Umbilical cord (tissue), 2 donors: ENCODE results near the gene PROZ. TPM values are rescaled to one million over a fixed set of nuclear protein-coding genes. Genes with fewer than 3 reads are reported as not detected.

Experiments
- DNase-seq: peaks from one replicate; pipeline ENCODE4 v3.0.0-alpha.2; 2015; ENCODE audit warnings: low spot score
- total RNA-seq: library from RNA; depleted of rRNA; stranded (reverse); fragments of >200 nt; gene quantifications from one replicate; pipeline ENCODE4 v1.2.3, GENCODE V29; 2014; ENCODE audit warnings: low replicate concordance; ENCODE audit not compliant: insufficient read depth

Gene PROZ
- total RNA-seq, 1 donor from 2014 or later: 3.1 TPM

DNA sequence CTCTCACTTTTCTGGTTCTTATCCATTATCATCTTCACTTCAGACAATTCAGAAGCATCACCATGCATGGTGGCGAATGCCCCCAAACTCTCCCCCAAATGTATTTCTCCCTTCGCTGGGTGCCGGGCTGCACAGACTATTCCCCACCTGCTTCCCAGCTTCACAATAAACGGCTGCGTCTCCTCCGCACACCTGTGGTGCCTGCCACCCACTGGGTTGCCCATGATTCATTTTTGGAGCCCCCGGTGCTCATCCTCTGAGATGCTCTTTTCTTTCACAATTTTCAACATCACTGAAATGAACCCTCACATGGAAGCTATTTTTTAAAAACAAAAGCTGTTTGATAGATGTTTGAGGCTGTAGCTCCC, 38.6 kb upstream of the PROZ start:
- DNase-seq: no peak

DNA sequence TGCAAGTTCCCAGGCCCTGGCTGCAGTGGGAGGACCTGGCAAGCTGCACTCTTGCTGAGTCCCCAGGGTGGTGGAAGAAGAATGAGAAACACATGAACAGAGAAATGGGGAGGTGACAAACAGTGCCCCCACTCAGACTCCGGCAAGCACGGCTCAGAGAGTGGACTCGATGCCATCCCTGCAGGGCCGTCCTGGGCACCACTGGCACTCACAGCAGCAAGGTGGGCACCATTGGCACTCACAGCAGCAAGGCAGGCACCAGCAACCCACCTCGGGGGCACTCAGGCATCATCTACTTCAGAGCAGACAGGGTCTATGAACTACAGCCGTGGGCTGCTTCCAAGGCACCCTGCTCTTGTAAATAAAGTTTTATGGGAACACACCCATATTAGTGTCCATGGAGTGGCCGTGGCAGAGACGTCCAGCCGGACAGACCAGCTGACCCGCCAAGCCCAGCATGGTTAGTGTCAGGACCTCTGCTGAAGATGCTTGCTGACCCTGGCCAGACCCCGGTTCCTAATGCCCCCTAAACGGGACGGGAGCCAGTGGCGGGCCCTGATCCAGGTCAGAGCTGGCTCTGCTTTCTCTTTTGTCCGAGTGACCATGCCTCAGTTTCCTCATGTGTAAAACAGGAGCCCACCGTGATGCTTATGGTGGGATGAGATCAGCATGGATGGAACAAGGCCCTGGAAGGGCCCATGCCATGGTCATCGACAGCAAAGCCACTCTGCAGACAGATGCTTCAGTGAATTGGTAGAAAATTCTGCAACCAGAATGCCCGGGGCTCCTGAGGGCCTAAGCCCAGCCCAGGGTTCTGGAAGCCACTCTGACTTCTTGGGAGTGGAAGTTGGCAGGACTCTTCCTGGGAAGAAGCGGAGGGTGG, 37.9 kb upstream of the PROZ start:
- DNase-seq: no peak

DNA sequence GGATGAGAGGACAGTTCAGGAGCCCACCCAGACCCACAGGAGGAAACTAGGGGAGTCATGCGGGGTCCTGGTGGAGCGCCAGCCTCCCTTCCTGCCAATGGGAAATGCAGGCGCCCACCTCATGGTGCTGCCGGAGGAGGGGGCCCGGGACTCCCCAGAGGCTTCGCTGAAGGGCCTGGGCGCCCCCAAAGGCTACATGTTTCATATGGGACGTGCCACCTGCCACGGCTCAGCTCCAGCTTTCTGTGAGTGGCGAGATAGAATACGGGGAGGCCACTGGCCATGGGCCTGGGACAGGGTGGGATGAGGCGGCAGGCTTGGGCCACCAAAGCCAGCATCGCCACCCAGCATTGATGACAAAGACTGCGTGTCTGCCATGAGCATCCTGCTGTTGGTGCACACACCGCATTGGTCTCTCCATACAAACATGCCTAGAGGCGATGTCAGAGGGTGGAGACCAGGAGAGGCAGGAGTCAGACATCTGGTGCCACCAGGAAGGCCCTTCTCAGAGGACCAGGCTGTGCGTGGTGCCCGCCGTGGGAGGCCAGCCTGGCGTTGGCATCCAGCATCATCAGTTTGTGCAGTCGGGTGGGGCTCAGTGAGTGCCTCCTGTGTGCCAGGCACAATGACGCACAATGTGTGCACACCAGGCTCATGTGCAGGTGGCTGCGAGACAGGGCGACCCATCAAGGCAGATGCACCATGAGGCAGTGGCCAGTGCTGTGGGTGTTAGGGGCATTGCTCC, 37.1 kb upstream of the PROZ start:
- no peak for DNase-seq

DNA sequence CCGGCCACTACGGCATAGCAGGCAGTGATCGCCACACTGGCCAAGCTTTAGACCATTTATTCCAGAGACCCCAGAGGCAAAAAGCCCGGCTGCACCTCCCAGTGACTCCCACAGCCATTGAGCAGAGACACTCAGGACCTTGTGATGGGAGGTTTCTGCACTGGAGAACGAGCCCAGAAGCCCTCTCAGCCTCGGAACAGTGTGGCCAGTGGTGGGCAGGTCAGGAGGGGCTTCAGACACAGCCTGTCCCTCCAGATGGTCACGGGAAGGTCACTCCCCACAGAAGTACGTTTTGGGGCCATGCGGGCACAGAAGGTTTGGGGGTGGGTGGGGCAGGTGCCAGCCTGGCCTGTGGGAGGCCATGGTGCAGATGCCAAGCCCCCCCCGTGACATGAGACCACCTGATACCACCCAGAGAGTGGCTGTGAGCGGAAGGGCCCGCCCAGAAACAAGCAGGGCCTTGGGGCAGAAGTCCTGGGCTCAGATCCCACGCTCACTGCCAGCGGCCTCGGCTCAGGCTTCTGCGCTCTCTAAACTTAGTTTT, 36.4 kb upstream of the PROZ start:
- DNase-seq: no peak

DNA sequence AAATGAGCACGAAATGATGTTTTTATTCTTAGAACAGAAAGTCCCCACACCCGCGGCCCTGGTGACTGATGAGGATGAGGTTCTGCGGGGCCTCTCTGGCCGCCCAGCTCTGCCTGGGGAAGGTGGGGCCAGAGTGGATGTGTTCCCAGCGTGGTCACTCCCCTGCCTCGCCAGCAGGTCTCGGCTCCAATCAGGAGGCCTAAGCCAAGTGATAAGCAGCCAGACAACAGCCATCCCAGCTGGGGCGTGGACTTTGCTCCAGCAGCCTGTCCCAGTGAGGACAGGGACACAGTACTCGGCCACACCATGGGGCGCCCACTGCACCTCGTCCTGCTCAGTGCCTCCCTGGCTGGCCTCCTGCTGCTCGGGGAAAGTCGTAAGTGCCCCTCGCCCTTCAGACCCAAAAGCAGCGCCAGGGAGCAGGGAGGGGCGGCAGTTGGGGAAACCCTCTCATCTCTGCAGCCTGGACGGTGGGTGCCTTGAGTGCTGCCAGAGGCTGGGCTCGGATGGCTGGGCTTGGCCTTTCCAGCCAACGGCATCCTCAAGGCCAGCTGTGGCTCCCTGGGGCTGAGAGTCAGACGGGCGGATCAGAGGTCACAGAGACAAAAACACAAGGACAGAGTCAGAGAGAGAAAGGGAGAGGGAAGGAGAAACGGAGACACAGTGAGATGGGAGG, 35.8 kb upstream of the PROZ start, which contains the start of gene F10:
TSS of gene F10 (plus strand) at position 250 of the 676 bp plus-strand sequence. CDS start at position 307, 57 bp downstream.
- peak; percentile 96 for DNase-seq

DNA sequence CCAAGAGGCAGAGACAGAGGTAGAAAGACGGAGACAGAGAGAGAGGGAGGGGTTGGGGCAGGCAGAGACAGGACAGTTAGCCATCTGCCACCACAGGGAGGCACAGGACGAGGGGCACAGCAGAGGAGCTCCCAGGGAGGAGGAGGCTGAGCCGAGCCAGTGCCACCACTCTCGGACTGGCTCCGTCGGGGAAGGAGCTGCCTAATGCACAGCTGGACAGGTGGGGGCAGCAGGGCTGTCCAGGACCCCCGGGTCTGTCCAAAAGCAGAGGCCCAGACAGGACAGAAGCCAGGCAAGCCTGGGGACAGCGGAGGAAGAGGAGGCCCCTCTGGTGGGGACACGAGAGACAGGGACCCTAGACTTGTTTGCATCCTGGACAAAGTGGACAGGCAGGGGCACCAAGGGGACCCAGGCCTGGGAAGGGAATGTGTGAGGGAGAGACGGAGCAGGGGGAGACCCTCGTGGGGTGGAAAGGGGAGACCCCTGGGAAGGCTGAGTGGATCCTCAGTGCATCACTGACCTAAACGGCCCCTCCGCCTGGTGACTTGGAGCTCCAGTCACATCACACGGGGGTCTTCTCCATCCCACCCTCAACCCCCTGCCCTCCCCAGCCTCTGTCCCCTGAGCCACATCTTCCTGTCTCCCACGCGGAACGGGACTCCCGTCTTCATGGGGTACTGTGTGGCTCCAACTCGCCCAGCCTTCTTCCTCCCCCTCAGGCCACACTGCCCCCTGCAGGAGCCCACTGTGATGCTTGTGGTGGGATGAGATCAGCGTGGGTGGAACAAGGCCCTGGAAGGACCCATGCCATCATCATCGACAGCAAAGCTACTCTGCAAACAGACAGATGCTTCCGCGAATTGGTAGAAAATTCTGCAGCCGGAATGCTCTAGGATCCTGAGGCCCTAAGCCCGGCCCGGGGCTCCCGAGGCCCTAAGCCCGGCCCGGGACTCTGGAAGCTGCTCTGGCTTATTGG, 34.9 kb upstream of the PROZ start:
- DNase-seq: no peak

DNA sequence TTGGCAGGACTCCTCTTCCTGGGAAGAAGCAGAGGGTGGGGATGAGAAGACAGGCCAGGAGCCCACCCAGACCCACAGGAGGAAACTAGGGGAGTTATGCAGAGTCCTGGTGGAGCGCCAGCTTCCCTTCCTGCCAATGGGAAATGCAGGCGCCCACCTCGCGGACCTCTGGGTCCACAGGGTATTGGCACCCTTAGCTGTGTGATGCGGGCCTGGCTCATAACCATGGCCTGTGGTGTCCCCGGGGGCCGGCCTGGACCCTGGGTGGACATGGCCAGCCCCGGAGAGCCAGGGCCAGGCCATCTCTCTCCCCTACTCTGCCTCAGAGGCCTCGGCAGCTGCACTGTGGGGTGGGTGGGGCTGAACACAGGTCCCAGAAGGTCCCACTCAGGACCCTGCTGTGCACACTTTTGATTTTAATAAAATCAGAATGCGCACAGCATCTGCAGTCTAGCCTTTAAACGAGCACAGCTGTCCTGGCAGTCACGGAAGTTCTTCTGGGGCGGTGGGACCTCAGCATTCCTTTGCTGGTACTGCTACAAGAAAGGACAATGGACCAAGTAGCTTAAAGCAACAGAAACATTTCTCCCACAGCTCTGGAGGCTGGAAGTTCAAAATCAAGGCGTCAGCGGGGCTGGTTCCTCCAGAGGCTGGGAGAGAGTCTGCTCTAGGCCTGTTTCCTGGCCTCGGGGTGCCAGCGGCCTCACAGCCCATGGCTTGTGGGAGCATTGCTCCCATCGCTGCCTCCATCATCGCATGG, 34.1 kb upstream of the PROZ start:
- no peak for DNase-seq

DNA sequence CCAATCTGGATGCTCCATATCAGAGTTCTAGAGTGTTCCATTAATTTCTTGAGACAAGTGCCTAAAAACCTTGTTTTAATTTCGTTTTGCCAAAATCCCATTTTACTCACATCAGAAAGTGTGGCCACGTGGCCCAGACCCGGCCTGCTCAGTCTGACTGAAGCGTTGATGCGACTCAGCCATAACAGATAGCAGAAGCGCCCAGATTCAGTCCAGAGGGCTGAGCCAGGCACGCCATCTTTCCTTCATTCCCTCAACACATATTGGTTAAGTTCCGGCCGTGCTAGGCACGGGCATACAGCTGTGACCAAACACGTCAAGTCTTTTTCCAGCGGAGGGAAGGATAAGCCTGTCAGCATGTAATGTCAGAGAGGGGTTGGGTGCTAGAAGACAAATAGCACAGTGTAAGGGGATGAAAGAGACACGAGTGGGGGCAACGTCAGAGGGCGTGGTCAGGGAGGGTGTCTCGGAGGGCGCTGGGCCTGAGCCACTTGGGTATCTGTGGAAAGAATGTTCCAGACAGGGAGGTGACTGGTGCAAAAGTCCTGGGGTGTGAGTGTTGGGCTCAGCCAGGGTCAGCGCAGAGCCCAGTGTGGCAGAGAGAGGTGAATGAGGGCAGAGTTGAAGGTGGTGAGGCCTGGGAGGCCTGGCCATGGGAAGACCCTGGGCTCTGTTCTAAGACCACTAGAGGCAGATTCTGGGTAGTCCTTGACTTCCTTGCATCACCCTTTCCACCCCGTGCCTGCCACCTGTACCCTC, 32.8 kb upstream of the PROZ start:
- DNase-seq: no peak

DNA sequence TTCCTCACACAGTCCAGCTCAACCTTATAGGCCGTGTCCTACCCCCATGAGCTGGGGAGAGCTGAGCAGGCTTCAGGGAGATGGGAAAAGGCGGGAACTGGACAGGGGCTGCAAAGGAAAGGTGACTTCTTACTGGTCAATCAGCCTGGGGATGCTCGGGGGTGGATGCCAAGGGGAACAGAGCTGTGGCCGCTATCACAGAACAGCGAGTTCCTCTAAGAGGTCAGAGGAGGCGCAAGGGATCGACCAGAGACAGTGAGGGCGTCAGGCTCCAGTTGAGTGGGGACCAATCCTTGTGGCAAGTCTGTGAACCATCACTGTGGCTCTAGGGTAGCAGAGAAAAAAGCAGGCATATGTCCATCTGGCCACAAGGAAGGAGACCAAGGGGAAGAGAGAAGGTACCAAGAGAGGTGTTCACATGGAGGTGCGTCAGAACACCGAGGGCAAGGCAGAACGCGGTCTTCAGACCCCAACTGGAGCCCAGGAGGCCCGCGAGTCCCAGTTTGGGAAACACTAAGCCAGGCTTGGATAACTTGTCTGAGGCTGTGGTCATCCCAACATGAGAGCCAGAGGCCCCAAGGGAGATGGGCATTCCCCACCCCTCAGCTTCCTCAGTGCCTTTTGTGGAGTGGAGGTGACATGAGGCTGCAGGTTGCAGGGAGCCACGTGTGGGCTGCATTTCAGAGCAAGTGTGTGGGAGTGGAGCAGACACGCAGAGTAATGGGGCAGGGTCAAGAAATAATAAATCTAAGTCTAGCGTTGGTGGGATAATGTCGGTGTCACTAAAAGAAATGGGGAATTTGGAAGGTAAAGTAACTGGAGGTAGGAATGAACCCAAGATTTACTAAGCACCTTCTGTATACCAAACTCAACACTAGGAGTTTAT, 31.9 kb upstream of the PROZ start:
- DNase-seq: no peak

DNA sequence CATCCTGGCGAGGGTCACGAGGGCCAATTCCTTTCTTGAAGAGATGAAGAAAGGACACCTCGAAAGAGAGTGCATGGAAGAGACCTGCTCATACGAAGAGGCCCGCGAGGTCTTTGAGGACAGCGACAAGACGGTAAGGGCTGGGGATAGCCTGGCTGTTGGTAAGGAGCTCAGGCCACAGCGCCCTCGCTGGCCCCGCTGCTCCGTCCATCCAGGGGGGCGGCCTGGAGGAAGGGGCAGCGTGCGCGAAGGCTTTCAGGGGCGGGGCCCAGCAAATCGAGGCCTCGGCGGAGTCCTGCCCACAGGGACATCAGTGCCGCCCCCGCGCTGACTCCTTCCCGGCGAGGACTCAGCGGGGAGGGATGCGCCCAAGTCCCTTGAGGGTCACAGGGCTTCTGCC, 29.0 kb upstream of the PROZ start:
- DNase-seq: no peak

DNA sequence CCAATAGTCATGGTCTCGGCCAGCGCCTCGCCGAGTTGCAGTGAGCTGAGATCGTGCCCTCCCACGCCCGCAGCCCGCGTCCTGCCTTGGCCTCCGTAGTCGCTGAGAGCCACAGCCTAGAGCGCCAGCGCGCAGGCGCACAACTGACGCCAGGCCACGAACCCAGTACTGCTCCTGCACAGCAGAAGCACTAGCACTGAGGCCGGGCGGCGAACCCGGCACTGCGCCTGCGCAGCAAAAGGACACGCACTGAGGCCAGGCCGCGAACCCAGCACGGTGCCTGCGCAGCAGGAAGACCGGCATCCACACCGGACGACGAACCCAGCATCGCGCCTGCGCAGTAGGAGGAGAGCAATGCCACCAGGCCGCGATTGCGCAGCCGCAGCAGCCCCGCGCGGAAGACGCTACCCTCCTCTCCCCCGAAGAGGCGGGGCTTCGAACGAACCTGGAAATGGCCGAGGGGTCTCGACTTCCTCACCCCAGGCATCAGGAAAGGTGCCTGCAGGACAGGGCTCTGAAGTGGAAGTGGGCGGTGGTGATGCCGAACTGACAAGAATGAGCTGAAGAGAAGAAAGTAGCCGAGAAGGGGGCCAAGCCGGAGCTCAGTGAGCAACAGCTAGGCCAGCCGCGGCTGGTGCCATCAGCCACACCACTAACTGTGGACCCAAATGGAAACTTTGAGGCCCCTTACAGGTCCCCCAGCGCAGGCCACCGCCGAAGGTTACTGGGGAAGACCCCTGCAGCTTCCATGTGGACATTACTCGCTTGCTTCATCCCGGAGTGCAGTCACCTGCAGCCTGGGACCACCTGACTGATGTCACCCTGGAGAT, 28.3 kb upstream of the PROZ start:
- peak; percentile 27 for DNase-seq

DNA sequence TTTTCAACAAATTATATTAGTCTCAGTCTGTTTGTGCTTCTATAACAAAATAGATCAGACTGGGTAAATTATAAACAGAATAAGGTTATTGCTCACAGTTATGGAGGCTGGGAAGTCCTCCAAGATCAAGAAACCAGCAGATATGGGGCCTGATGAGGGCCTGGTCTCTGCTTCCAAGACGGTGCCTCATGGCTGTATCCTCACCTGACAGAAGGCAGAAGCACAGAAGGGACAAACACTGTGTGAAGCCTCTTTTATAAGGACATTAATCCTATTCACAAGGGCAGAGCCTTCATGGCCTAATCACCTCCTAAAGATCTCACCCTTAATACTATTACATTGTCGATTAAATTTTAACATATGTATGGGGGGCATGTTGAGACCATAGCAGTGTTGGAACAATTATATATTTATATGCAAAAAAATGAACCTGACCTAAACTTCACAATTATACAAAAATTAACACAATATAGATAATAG, 23.1 kb upstream of the PROZ start:
- DNase-seq: no peak

DNA sequence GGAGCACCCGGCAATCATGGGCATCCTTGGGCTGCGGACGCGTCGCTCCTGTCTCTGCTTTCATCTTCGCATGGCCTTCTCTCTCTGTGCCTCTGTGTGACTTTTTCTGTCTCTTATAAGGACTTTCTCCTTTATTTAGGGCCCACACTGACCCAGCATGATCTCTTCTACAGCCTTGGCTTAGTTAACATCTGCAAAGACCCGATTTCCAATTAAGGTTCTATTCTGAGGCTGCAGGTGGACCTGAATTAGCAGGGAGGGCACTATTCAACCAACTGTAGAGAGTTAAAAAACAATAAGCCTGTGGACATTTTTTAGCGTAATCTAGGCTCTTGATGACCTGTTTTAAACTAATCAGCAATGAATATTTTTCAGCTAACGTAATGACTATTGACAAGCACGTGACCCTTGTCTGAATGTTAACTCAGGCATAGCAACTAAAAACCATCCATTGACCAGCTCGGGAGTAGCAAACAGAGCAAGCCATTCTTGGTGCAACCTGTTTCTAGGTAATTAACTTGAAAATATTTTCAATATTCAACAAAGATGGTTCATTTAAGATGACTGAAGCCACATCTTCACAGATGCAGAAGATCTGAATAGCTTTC, 20.7 kb upstream of the PROZ start:
- no peak for DNase-seq

DNA sequence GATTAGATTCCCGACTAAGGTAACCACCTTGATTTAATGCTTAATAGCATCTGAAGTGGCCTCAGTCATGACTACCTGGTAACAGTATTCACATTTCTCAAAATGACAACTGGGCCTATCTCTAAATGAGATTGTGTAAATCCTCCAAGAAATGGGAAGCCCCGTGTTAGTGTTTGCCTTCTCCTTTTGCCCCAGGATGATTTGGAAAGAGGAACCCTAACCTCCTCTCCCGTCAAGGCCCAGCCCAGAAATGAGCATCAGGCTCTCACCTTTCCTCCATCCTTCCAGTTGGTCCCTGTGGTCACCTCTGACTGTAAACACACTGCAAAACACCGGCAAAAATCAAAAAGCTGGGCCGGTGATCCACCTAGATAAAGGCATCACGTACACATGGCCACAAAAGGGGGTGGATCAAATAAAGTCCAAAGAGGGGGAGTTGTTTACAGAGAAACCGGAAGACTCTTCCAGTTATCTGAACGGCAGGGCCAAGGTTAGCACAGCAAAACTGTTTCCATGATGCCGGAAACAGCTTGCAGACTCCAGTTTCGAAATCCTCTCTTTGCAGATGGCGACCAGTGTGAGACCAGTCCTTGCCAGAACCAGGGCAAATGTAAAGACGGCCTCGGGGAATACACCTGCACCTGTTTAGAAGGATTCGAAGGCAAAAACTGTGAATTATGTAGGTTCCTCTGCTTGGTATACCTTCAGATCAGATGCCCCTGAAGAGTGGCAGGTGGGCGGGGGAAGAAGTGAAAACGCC, 19.5 kb upstream of the PROZ start:
- DNase-seq: no peak

DNA sequence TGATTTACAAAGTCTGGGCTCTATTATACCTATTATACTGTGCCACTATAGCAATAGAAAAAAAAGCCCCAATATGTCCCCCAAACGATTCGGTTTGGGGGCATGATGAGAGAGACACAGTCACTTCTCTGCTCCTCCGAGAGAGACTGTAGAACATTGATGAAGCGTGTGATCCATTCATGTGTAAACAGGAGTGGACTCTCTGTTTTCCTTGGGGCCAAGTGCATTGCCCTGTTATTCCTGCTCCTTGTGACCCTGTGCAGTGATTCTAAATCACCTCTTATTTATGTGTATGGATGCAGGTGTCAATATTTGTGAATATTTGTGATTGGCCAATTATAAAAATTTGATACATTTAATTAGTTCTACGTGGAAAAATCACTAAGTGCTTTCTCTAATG, 18.9 kb upstream of the PROZ start:
- DNase-seq: no peak
